ENCODE data around the gene KLHL29. TPM values are rescaled to one million over a fixed set of nuclear protein-coding genes. Genes with fewer than 3 reads are reported as not detected.

Gene KLHL29
- total and polyA plus RNA-seq, 2 experiments from 2014 or later: 5.6 to 11.0 TPM

DNA sequence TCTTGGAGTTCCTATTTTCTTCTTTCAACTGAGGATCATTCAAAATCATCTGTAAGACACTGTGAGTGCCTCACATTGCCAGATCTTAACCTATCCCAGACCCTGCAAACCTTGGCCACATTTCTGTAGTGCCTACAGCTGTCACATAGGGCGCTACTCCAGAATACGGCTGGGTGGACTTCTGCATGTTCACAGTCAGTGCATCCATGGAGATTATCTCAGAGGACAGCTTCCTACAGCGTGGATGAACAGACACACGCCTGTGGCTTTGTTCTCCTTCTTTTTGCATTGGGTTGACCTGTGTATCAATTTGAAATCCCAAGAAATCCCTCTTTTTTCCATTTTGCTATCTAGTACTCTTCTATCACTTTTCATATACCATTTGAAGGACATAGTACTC is 1.9 kb upstream of the KLHL29 start:
- peaks cover 67% of the 10 kb centered on the region for H3K27me3 ChIP-seq
- TF ChIP-seq, protein P1, sequence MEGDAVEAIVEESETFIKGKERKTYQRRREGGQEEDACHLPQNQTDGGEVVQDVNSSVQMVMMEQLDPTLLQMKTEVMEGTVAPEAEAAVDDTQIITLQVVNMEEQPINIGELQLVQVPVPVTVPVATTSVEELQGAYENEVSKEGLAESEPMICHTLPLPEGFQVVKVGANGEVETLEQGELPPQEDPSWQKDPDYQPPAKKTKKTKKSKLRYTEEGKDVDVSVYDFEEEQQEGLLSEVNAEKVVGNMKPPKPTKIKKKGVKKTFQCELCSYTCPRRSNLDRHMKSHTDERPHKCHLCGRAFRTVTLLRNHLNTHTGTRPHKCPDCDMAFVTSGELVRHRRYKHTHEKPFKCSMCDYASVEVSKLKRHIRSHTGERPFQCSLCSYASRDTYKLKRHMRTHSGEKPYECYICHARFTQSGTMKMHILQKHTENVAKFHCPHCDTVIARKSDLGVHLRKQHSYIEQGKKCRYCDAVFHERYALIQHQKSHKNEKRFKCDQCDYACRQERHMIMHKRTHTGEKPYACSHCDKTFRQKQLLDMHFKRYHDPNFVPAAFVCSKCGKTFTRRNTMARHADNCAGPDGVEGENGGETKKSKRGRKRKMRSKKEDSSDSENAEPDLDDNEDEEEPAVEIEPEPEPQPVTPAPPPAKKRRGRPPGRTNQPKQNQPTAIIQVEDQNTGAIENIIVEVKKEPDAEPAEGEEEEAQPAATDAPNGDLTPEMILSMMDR (IDR thresholded peaks at IDR 0.05; ENCODE audit: low read depth, low read length): no peak

DNA sequence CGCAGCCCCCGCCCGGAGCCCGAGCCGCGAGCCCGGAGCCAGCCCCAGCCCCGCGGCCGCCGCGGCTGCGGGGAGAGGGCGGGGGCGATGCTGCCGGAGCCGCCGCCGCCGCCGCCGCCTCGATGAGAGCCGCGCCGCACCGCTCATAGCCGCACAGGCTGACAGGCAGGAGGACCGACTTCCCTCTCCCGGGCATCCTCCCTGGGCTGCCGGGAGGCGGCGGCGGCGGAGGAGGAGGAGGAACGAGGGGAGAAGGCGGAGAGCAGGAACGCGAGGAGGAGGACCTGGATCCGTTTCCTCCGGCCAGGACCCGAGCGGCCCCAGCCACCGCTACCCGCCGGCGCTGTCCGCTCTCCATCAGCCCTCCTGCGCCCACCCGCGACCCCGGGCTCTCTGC is 370 bp downstream of the KLHL29 start:
- no peak overlapping the region for H3K27ac ChIP-seq
- DNase-seq (ENCODE audit: low read depth in 1 of 2, low spot score in 1 of 2): peak in 1 of 2 donors; percentile 60
- peaks cover 89% of the 10 kb centered on the region for H3K27me3 ChIP-seq

More for the DNA sequence above, 1.9 kb upstream of the KLHL29 start:
- Histone ChIP-seq H3K4me3 (no peak overlapping the region), H3K9me3 (ENCODE audit: low read depth) (no peaks in the 10 kb centered on the region), H3K36me3 (no peaks in the 10 kb centered on the region), H3K4me1 (ENCODE audit: low read depth) (no peaks in the 10 kb centered on the region), H3K27ac (no peak overlapping the region)
- no peak for DNase-seq (ENCODE audit: low read depth in 1 of 2, low spot score in 1 of 2)

DNA sequence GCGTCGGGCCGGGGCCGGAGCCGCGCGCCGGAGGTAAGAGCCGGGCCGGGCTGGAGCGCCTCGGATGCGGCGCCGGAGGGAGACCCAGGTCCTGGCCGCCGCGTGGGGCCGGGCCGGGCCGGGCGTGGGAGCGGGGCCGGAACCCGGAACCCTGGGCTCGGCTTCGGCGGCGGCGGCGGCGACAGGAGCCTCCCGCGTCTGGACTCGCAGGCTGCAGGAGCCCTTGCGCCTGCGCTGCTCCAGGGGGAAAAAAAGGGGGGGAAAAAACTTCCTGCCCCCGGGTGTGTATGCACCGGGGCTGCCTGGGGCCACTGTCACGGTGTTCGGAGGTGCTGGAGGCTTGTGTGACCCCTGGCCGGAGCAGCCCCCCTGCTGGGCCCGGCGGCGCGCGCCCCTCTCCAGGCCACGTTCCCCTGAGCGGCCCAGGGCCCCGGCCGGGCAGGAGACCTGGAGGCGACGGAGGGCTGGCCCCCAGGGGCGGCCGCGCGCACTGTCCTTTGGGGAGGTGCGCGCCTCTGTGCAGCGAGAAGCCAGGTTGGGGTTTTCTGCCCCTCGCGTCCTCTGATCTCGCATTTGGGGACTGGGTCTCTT is 864 bp downstream of the KLHL29 start:
- no peaks in the 10 kb centered on the region for H3K36me3 ChIP-seq
- H3K9me3 ChIP-seq (ENCODE audit: low read depth): no peaks in the 10 kb centered on the region
- TF ChIP-seq, protein P1 (IDR thresholded peaks at IDR 0.05; ENCODE audit: low read depth, low read length): no peak
- DNase-seq (ENCODE audit: low read depth in 1 of 2, low spot score in 1 of 2): peak in 1 of 2 donors; percentile 28
- H3K4me3 ChIP-seq: peak overlapping the region; percentile 44
- no peak overlapping the region for H3K27ac ChIP-seq
- no peaks in the 10 kb centered on the region for H3K4me1 ChIP-seq (ENCODE audit: low read depth)
- H3K27me3 ChIP-seq: peaks cover 88% of the 10 kb centered on the region

More for the DNA sequence above, 370 bp downstream of the KLHL29 start:
- Histone ChIP-seq H3K9me3 (ENCODE audit: low read depth) (no peaks in the 10 kb centered on the region), H3K36me3 (no peaks in the 10 kb centered on the region), H3K4me3 (peak overlapping the region; percentile 44), H3K4me1 (ENCODE audit: low read depth) (no peaks in the 10 kb centered on the region)
- TF ChIP-seq, protein P1 (IDR thresholded peaks at IDR 0.05; ENCODE audit: low read depth, low read length): no peak

DNA sequence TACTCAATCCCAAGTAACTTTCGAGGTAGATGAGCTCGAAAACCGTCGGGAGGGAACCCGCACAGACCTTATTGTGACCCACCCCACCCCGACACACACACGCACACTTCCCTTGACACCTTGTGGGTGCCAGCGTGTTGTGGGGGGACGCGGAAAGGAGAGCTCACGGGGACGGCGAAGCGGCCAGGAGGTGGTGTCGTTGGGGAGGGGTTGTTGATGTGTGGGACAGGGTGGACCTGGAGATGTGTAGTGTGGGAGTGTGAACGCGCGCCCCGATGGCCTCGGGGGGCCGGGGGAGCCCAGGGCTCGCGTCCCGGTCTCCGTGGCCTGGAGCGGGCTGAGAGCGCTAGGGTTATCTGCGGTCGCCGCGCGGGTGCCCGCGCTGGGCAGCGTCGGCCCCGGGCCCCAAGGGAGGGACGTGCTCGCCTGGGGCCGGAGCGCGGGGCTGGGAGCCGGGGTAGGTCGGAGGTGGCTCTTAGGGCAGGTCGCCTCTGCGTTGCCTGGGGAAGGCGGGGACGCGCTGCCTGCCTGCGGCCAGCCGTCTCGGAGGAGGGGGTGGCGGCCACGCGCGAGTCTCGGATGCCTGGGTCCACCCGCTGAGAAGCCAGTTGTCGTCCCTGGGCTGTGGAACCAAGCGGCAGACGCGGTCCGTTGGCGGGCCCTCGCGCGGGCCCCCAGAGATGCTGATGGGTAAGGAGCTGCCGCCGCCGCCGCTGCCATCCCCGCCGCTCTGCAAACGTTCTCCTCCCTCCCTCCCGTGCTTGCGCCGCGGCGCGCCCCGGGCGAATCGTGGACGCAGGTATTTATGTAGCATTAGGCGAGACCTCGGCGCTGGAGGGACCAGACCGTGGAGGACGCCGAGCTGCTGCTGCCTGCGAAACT is 1.6 kb downstream of the KLHL29 start:
- peak overlapping the region; percentile 44 for H3K4me3 ChIP-seq
- H3K27me3 ChIP-seq: peaks cover 88% of the 10 kb centered on the region
- H3K9me3 ChIP-seq (ENCODE audit: low read depth): no peaks in the 10 kb centered on the region
- H3K4me1 ChIP-seq (ENCODE audit: low read depth): no peaks in the 10 kb centered on the region
- DNase-seq (ENCODE audit: low read depth in 1 of 2, low spot score in 1 of 2): peak in 1 of 2 donors; percentile 52
- TF ChIP-seq, protein P1 (IDR thresholded peaks at IDR 0.05; ENCODE audit: low read depth, low read length): no peak
- no peaks in the 10 kb centered on the region for H3K36me3 ChIP-seq
- no peak overlapping the region for H3K27ac ChIP-seq

DNA sequence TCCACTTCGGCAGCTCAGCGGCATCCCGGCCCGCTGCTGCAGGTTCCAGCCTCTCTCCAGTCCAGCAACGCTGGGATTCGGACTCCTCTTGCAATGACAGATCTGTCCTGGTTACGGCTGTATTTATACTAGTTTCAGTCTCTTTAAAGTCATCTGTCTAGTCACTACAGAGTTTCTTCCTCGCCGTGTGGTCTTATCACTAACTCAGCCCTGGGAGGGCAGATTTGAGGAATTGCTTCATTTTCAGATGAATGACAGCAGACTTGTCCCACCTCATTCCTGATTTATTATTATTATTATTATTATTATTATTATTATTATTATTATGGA is 2.2 kb downstream of the KLHL29 start:
- Histone ChIP-seq H3K27me3 (peaks cover 85% of the 10 kb centered on the region), H3K4me3 (peak overlapping the region; percentile 44), H3K27ac (no peak overlapping the region), H3K4me1 (ENCODE audit: low read depth) (no peaks in the 10 kb centered on the region), H3K9me3 (ENCODE audit: low read depth) (no peaks in the 10 kb centered on the region), H3K36me3 (no peaks in the 10 kb centered on the region)
- TF ChIP-seq, protein P1 (IDR thresholded peaks at IDR 0.05; ENCODE audit: low read depth, low read length): no peak
- no peak for DNase-seq (ENCODE audit: low read depth in 1 of 2, low spot score in 1 of 2)
